ENCODE measurements around the gene RPN2. TPM values are rescaled to one million over a fixed set of nuclear protein-coding genes. Genes with fewer than 3 reads are reported as not detected.

The RPN2 gene
- total RNA-seq, 4 donors from 2014 or later = 82.3 to 196 (median 105) TPM

- no peak for DNase-seq
- no peak overlapping the region for H3K4me3 ChIP-seq
- WGBS, 2 donors (ENCODE audit: low coverage in 1 of 2) = 83 to 85% methylated on average over 3 of the region's 3 CpGs
- no peaks in the 10 kb centered on the region for H3K9me3 ChIP-seq
- peaks cover 6 to 24% (median 11%) of the 10 kb centered on the region in 4 donors for H3K4me1 ChIP-seq
- no peak overlapping the region for H3K27ac ChIP-seq
- peaks cover 0 to under 1% (median 0%) of the 10 kb centered on the region in 4 donors for H3K36me3 ChIP-seq
- intact Hi-C loops (cut with DNase I; ENCODE audit: low total_unique reads) (no loop called here), in situ Hi-C loops (cut with MboI; ENCODE audit: low pct_ligation_motif_present in 1 of 4, low pct_unique_long_range_greater_than_20kb in 1 of 4, low sequenced_read_pairs in 3 of 4) (loop anchor here in 1 of 4 donors (10.0 kb wide), 1 partner anchor 342 kb away; no protein-coding TSS in a partner anchor)
- TF ChIP-seq POLR2A (IDR thresholded peaks at IDR 0.05) = no peak
- TF ChIP-seq CTCF (IDR thresholded peaks at IDR 0.05) = no peak
- TF ChIP-seq EP300 (IDR thresholded peaks at IDR 0.05; ENCODE audit: low read depth) = no peak
- TF ChIP-seq POLR2AphosphoS5 (IDR thresholded peaks at IDR 0.05) = no peak
- H3K27me3 ChIP-seq = no peaks in the 10 kb centered on the region
These were observed 14.1 kb downstream of the RPN2 start for GRCh38 chr20:37193226-37193625.

- Histone ChIP-seq H3K9me3 (no peaks in the 10 kb centered on the region), H3K36me3 (peaks cover 0 to 6% (median 3%) of the 10 kb centered on the region in 4 donors), H3K27ac (no peak overlapping the region), H3K4me1 (peaks cover 6 to 24% (median 11%) of the 10 kb centered on the region in 4 donors), H3K27me3 (no peaks in the 10 kb centered on the region), H3K4me3 (no peak overlapping the region)
- TF ChIP-seq EP300 (IDR thresholded peaks at IDR 0.05; ENCODE audit: low read depth) (no peak), CTCF (IDR thresholded peaks at IDR 0.05) (no peak), POLR2AphosphoS5 (IDR thresholded peaks at IDR 0.05) (no peak), POLR2A (IDR thresholded peaks at IDR 0.05) (no peak)
- no peak for DNase-seq
- intact Hi-C loops (cut with DNase I; ENCODE audit: low total_unique reads) = no loop called here
- WGBS, 2 donors (ENCODE audit: low coverage in 1 of 2) = 85 to 97% methylated on average over 6 to 8 of the region's 8 CpGs
- in situ Hi-C loops (cut with MboI; ENCODE audit: low pct_ligation_motif_present in 1 of 4, low pct_unique_long_range_greater_than_20kb in 1 of 4, low sequenced_read_pairs in 3 of 4) = loop anchor here in 1 of 4 donors (10.0 kb wide), 1 partner anchor 341 kb away; no protein-coding TSS in a partner anchor
These were observed 14.7 kb downstream of the RPN2 start for GRCh38 chr20:37193821-37194220.

GRCh38 chr20:37194621-37195417, 15.7 kb downstream of the RPN2 start:
- no peaks in the 10 kb centered on the region for H3K27me3 ChIP-seq
- peaks cover 0 to 14% (median 6%) of the 10 kb centered on the region in 4 donors for H3K36me3 ChIP-seq
- peaks cover 6 to 21% (median 11%) of the 10 kb centered on the region in 4 donors for H3K4me1 ChIP-seq
- in situ Hi-C loops (cut with MboI; ENCODE audit: low pct_ligation_motif_present in 1 of 4, low pct_unique_long_range_greater_than_20kb in 1 of 4, low sequenced_read_pairs in 3 of 4) = loop anchor here in 1 of 4 donors (10.0 kb wide), 1 partner anchor 340 kb away; no protein-coding TSS in a partner anchor
- intact Hi-C loops (cut with DNase I; ENCODE audit: low total_unique reads) = no loop called here
- no peaks in the 10 kb centered on the region for H3K9me3 ChIP-seq
- H3K27ac ChIP-seq = no peak overlapping the region
- TF ChIP-seq CTCF (IDR thresholded peaks at IDR 0.05) = no peak
- TF ChIP-seq POLR2A (IDR thresholded peaks at IDR 0.05) = no peak
- no peak for TF ChIP-seq POLR2AphosphoS5 (IDR thresholded peaks at IDR 0.05)
- no peak for TF ChIP-seq EP300 (IDR thresholded peaks at IDR 0.05; ENCODE audit: low read depth)
- no peak overlapping the region for H3K4me3 ChIP-seq
- DNase-seq = no peak
- WGBS, 2 donors (ENCODE audit: low coverage in 1 of 2) = 63 to 65% methylated on average over 7 to 14 of the region's 14 CpGs

- no peak for TF ChIP-seq POLR2AphosphoS5 (IDR thresholded peaks at IDR 0.05)
- TF ChIP-seq POLR2A (IDR thresholded peaks at IDR 0.05) = no peak
- TF ChIP-seq CTCF (IDR thresholded peaks at IDR 0.05) = no peak
- no peak for TF ChIP-seq EP300 (IDR thresholded peaks at IDR 0.05; ENCODE audit: low read depth)
- H3K27ac ChIP-seq = no peak overlapping the region
- H3K27me3 ChIP-seq = no peaks in the 10 kb centered on the region
- no peak overlapping the region for H3K4me3 ChIP-seq
- H3K36me3 ChIP-seq = peaks cover 0 to 23% (median 13%) of the 10 kb centered on the region in 4 donors
- in situ Hi-C loops (cut with MboI; ENCODE audit: low pct_ligation_motif_present in 1 of 4, low pct_unique_long_range_greater_than_20kb in 1 of 4, low sequenced_read_pairs in 3 of 4) (loop anchor here in 1 of 4 donors (10.0 kb wide), 1 partner anchor 336 kb away; no protein-coding TSS in a partner anchor), intact Hi-C loops (cut with DNase I; ENCODE audit: low total_unique reads) (no loop called here)
- H3K4me1 ChIP-seq = peaks cover 0 to 24% (median 9%) of the 10 kb centered on the region in 4 donors
- DNase-seq = no peak
- WGBS, 2 donors (ENCODE audit: low coverage in 1 of 2) = 84% methylated on average over 16 of the region's 16 CpGs; no CpG with 5 or more reads in 1 of the 2 donors
- no peaks in the 10 kb centered on the region for H3K9me3 ChIP-seq
These were observed 20.0 kb downstream of the RPN2 start for GRCh38 chr20:37198932-37199660.
